ENCODE data around the gene LTO1. TPM values are rescaled to one million over a fixed set of nuclear protein-coding genes. Genes with fewer than 3 reads are reported as not detected.

Gene LTO1
- total and polyA plus RNA-seq, 2 experiments from 2014 or later: 20.1 to 23.3 TPM

- Mint-ChIP-seq H3K4me3 (no peak overlapping the region), H3K27me3 (ENCODE audit: insufficient read depth, low read depth, poor library complexity) (peaks cover 7% of the 10 kb centered on the region), H3K4me1 (peaks cover 7% of the 10 kb centered on the region), H3K27ac (no peak overlapping the region), H3K9me3 (no peaks in the 10 kb centered on the region), H3K36me3 (ENCODE audit: low read depth) (peaks cover 44% of the 10 kb centered on the region)
- DNase-seq (ENCODE audit: low spot score) (no peak), ATAC-seq (no peak)
- Histone ChIP-seq H3K27me3 (ENCODE audit: insufficient read depth) (no peaks in the 10 kb centered on the region), H3F3A (replicated peaks; ENCODE audit: low read depth) (peaks cover 13% of the 10 kb centered on the region; the same call in 1 of the 2 replicates), H3K9me2 (ENCODE audit: insufficient read depth) (no peaks in the 10 kb centered on the region), H2AFZ (no peak overlapping the region), H3K4me1 (ENCODE audit: insufficient read depth) (no peaks in the 10 kb centered on the region), H3K4me2 (no peak overlapping the region), H3K4me3 (no peak overlapping the region), H3K27ac (ENCODE audit: low read depth) (no peak overlapping the region), H3K36me3 (ENCODE audit: insufficient read depth) (peaks cover 6% of the 10 kb centered on the region; the same call in 1 of the 2 replicates), H3K79me2 (replicated peaks; ENCODE audit: insufficient read depth) (peaks cover 14% of the 10 kb centered on the region), H4K20me1 (replicated peaks; ENCODE audit: insufficient read depth) (no peaks in the 10 kb centered on the region; the same call in 1 of the 2 replicates)
- TF ChIP-seq STAT1 (IDR thresholded peaks at IDR 0.05; ENCODE audit: unreplicated experiment) (no peak), CREB1 (CRISPR knock-in tag; IDR thresholded peaks at IDR 0.05; ENCODE audit: low read depth) (no peak), NANOG (IDR thresholded peaks at IDR 0.05; ENCODE audit: borderline replicate concordance) (no peak), EZH2 (IDR thresholded peaks at IDR 0.05; ENCODE audit: low read depth, unreplicated experiment) (no peak), ETS1 (IDR thresholded peaks at IDR 0.05) (no peak), ZNF114 (CRISPR knock-in tag; IDR thresholded peaks at IDR 0.05) (no peak), EZH2phosphoT487 (IDR thresholded peaks at IDR 0.05; ENCODE audit: unreplicated experiment) (no peak), ZNF331 (CRISPR knock-in tag; IDR thresholded peaks at IDR 0.05; ENCODE audit: low read depth) (no peak), CTCF (conservative IDR thresholded peaks at IDR 0.05; ENCODE audit: low read depth in 2 of 2) (no peak), ZNF462 (CRISPR knock-in tag; IDR thresholded peaks at IDR 0.05) (no peak), JUNB (IDR thresholded peaks at IDR 0.05; ENCODE audit: unreplicated experiment) (no peak), POLR2AphosphoS5 (IDR thresholded peaks at IDR 0.05; ENCODE audit: low read depth) (no peak), REST (IDR thresholded peaks at IDR 0.05; ENCODE audit: unreplicated experiment) (no peak)
Measured at GRCh38 chr11:69667619-69668604, 7.2 kb downstream of the LTO1 start.

Measured in GM23338 (cell line).